Measurements from ENCODE around the gene GATB. TPM values are rescaled to one million over a fixed set of nuclear protein-coding genes. Genes with fewer than 3 reads are reported as not detected.

The GATB gene
- total RNA-seq, 4 donors from 2014 or later: 13.4 to 42.2 (median 24.8) TPM

DNA sequence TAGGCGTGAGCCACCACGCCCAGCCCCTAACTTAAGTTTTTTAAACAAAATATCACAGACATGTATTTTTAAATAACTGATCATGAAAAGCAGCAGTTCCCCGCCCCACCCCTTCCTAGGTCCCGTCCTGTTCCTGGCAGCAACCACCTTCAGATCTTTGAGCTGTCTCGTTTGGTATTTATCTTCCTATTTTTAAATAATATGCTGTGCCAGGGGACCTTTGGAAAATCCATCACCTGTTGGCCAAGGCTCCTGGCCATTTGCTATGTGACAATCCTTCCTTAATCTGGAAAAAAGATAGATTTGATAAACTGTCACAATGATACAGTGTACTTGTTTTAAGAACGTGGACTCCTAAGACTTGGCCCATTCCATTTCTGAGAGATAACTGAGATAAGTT lies 10.7 kb downstream of the GATB start:
- TF ChIP-seq, protein P1, sequence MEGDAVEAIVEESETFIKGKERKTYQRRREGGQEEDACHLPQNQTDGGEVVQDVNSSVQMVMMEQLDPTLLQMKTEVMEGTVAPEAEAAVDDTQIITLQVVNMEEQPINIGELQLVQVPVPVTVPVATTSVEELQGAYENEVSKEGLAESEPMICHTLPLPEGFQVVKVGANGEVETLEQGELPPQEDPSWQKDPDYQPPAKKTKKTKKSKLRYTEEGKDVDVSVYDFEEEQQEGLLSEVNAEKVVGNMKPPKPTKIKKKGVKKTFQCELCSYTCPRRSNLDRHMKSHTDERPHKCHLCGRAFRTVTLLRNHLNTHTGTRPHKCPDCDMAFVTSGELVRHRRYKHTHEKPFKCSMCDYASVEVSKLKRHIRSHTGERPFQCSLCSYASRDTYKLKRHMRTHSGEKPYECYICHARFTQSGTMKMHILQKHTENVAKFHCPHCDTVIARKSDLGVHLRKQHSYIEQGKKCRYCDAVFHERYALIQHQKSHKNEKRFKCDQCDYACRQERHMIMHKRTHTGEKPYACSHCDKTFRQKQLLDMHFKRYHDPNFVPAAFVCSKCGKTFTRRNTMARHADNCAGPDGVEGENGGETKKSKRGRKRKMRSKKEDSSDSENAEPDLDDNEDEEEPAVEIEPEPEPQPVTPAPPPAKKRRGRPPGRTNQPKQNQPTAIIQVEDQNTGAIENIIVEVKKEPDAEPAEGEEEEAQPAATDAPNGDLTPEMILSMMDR (IDR thresholded peaks at IDR 0.05; ENCODE audit: low read depth): no peak

GRCh38 chr4:151745481-151746231 lies 15.2 kb downstream of the GATB start:
- TF ChIP-seq, protein P1 (IDR thresholded peaks at IDR 0.05; ENCODE audit: low read depth): no peak

- TF ChIP-seq, protein P1 (IDR thresholded peaks at IDR 0.05; ENCODE audit: low read depth): no peak
These were observed 16.2 kb downstream of the GATB start for GRCh38 chr4:151744614-151745013.

- TF ChIP-seq, protein P1 (IDR thresholded peaks at IDR 0.05; ENCODE audit: low read depth): no peak
These were observed 16.9 kb downstream of the GATB start for GRCh38 chr4:151743894-151744293.

DNA sequence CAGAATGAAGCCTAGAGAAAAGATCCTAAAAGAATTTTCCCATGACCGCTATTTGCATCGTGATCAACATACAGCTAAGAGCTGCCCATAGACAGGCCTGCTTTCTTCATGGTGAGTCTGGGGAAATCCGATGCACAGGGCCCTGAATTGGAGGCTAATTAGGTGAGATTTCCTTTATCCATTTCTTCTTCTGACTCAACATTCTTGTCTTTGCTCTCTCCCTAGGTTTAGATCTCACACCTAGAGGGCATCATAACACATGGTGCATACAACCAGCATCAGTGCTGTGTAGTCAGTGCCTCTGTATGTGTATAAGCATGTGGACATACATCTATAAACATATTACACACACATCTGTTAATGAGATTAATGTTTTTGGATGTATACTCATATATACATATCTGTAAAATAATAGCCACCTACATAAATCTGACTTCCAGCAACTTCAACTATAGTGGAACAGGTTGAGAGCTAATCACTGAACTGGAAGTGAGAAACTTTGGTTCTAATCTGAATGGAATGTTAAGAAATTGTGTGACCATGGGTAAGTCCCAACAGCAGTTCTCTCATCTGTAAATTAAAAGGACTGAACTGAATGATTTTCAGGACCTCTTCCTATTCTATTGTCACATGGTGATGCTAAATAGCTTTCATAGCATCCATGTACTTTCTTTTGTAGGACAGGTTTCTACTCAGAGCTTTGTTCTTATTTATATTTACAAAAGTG lies 17.5 kb downstream of the GATB start:
- TF ChIP-seq, protein P1 (IDR thresholded peaks at IDR 0.05; ENCODE audit: low read depth): no peak

GRCh38 chr4:151738720-151739517 lies 21.9 kb downstream of the GATB start:
- TF ChIP-seq, protein P1 (IDR thresholded peaks at IDR 0.05; ENCODE audit: low read depth): no peak

GRCh38 chr4:151736361-151736760 lies 24.4 kb downstream of the GATB start:
- TF ChIP-seq, protein P1 (IDR thresholded peaks at IDR 0.05; ENCODE audit: low read depth): no peak

Measured in subcutaneous adipose tissue (tissue), 4 donors.